Thoracic aorta (tissue), 2 donors: ENCODE data around the gene MS4A14. TPM values are rescaled to one million over a fixed set of nuclear protein-coding genes. Genes with fewer than 3 reads are reported as not detected.

Experiments used
- ATAC-seq: fragments of 150-250 bp; one replicate; pipeline ENCODE4 v1.8.0; 2017; ENCODE audit warnings: low read depth; ENCODE audit not compliant: insufficient number of reproducible peaks, low FRiP score
- DNase-seq: peaks from one replicate; pipeline ENCODE4 v3.0.0-alpha.2; 2020; ENCODE audit warnings: low spot score
- H3K27ac ChIP-seq, 2 donors: fragments of 200-600 bp; sonication (generic); 1 replicate in 1 of 2; 2 replicates in 1 of 2; pipeline ENCODE4 v1.5.1; 2016; ENCODE audit warnings: mild to moderate bottlenecking in 2 of 2, moderate library complexity in 2 of 2
- H3K27me3 ChIP-seq: fragments of 200-600 bp; sonication (generic); replicated peaks from 2 replicates; pipeline ENCODE4 v1.6.0; 2016; ENCODE audit warnings: mild to moderate bottlenecking; ENCODE audit not compliant: insufficient read depth
- H3K36me3 ChIP-seq: fragments of 200-600 bp; sonication (generic); one replicate; pipeline ENCODE4 v1.5.1; 2016
- H3K4me1 ChIP-seq, 2 donors: fragments of 200-600 bp; sonication (generic); 1 replicate in 1 of 2; 2 replicates in 1 of 2; pipeline versions ENCODE4 v1.5.1 to v1.6.0; 2016; ENCODE audit warnings: low read depth in 2 of 2, mild to moderate bottlenecking in 1 of 2; ENCODE audit not compliant: control insufficient read depth in 1 of 2
- H3K4me3 ChIP-seq: fragments of 200-600 bp; sonication (generic); 2 replicates; pipeline ENCODE4 v1.5.1; 2016; ENCODE audit warnings: mild to moderate bottlenecking
- H3K9me3 ChIP-seq: fragments of 200-600 bp; sonication (generic); 2 replicates; pipeline ENCODE4 v1.5.1; 2016
- CTCF ChIP-seq: fragments of 200-600 bp; sonication (generic); IDR thresholded peaks from one replicate; pipeline ENCODE4 v1.5.1; 2019; ENCODE audit warnings: antibody characterized with exemption
- total RNA-seq, 2 donors: library from RNA; depleted of rRNA; stranded (reverse); fragments of >200 nt; gene quantifications; one replicate each; pipeline versions ENCODE4 v1.1.0 to v1.2.3, GENCODE V29; 2016

MS4A14 gene
- total RNA-seq, 2 donors from 2014 or later, result 1.5 to 6.3 TPM

GRCh38 chr11:60396799-60397198, 540 bp downstream of the MS4A14 start:
- Histone ChIP-seq H3K27ac (no peak overlapping the region), H3K27me3 (no peaks in the 10 kb centered on the region), H3K9me3 (no peaks in the 10 kb centered on the region), H3K4me1 (no peaks in the 10 kb centered on the region), H3K4me3 (no peak overlapping the region), H3K36me3 (no peaks in the 10 kb centered on the region)
- TF ChIP-seq CTCF, result no peak
- no peak for DNase-seq
- no peak for ATAC-seq

- no peak for DNase-seq
- Histone ChIP-seq H3K4me1 (no peaks in the 10 kb centered on the region), H3K27ac (no peak overlapping the region), H3K36me3 (no peaks in the 10 kb centered on the region), H3K27me3 (no peaks in the 10 kb centered on the region), H3K9me3 (no peaks in the 10 kb centered on the region), H3K4me3 (no peak overlapping the region)
- TF ChIP-seq CTCF, result no peak
- ATAC-seq, result no peak
These were observed 23.8 kb downstream of the MS4A14 start for GRCh38 chr11:60420015-60420414.

GRCh38 chr11:60422609-60423008, 26.4 kb downstream of the MS4A14 start:
- no peaks in the 10 kb centered on the region for H3K36me3 ChIP-seq
- H3K4me1 ChIP-seq, result no peaks in the 10 kb centered on the region
- H3K4me3 ChIP-seq, result no peak overlapping the region
- H3K27me3 ChIP-seq, result no peaks in the 10 kb centered on the region
- no peak overlapping the region for H3K27ac ChIP-seq
- no peaks in the 10 kb centered on the region for H3K9me3 ChIP-seq
- ATAC-seq (no peak), DNase-seq (no peak)
- TF ChIP-seq CTCF, result no peak

- no peak for TF ChIP-seq CTCF
- Histone ChIP-seq H3K27ac (no peak overlapping the region), H3K27me3 (no peaks in the 10 kb centered on the region), H3K4me3 (no peak overlapping the region), H3K36me3 (no peaks in the 10 kb centered on the region), H3K9me3 (no peaks in the 10 kb centered on the region), H3K4me1 (no peaks in the 10 kb centered on the region)
- DNase-seq (no peak), ATAC-seq (no peak)
These were observed 32.3 kb downstream of the MS4A14 start for GRCh38 chr11:60428517-60428916.

GRCh38 chr11:60429272-60429671, 33.0 kb downstream of the MS4A14 start, which contains the start of gene MS4A5:
TSS of gene MS4A5 (plus strand) at chr11:60429572. CDS start at chr11:60429675, 103 bp downstream.
- no peaks in the 10 kb centered on the region for H3K27me3 ChIP-seq
- no peaks in the 10 kb centered on the region for H3K4me1 ChIP-seq
- ATAC-seq (no peak), DNase-seq (no peak)
- no peaks in the 10 kb centered on the region for H3K36me3 ChIP-seq
- no peak within 1 kb of the TSS for H3K27ac ChIP-seq
- no peak for TF ChIP-seq CTCF
- no peak within 1 kb of the TSS for H3K4me3 ChIP-seq
- no peaks in the 10 kb centered on the region for H3K9me3 ChIP-seq
